ENCODE measurements around the gene RAB22A.
"Not testable (repeated sequence)": the region's sequence is repeated elsewhere in the genome, so short reads cannot be mapped to it uniquely, and the experiment has no call there.

RAB22A gene

GRCh38 chr20:58389968-58390658 lies 80.6 kb downstream of the RAB22A start:
- no peak for DNase-seq

- DNase-seq: no peak
These were observed 81.1 kb downstream of the RAB22A start for GRCh38 chr20:58390659-58391035.

GRCh38 chr20:58392286-58392685 lies 82.8 kb downstream of the RAB22A start:
- no peak for DNase-seq

DNA sequence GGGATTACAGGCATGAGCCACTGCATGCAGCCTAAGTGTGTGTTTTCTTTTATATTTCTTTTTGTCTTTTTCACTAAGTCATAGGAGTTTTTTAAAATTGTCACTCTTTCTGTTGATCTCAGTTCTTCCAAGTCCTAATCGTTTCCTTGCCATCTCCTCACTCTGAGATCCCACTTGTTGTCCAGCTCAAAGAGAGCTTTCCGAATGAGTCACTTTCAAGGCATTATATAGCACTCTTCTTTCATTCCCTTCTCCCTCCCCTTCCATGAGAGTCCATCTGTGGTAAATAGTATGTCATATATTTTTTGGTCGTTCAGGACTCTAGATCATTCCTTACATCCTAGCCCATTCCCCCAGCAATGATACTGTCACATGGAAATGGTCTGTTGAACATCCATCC lies 83.8 kb downstream of the RAB22A start:
- DNase-seq: no peak

DNA sequence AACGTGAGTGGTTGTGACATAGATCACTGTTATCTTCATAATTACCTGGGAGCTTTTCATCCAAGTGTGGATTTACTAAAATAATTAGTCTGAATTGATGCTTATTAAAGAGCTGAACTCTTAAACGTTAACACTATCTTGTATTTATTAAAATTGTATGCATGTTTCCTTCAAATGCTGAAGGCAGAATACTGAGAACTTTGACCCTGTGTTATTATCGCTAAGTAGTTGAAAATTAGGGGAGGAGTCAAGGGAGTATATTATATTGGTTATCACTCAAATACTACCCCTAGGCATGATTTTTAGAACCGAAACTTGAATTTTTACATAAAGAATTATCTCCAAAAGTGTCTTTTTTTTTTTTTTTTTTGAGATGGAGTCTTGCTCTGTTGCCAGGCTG lies 85.3 kb downstream of the RAB22A start:
- DNase-seq: no peak

DNA sequence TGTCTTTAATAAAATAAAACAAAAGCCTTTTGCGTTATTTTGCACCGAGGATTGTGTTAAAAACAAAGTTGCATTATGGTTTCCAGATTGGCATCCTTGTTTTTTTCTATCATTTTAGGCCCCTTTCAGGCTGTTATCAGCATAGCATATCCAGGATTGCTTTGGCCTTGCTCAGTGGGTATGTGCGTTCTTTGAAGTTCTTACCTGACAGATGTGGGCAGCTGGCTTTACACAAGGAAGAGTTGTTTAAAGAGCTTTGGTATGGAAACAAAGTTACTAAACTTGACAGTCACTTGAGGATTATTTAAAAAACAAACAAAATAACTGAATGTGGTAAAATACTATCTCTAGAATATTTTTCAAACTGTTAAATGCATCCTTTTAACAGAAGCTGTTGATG lies 86.1 kb downstream of the RAB22A start:
- DNase-seq: no peak

GRCh38 chr20:58397429-58397828 lies 87.9 kb downstream of the RAB22A start:
- no peak for DNase-seq

- no peak for DNase-seq
These were observed 88.7 kb downstream of the RAB22A start for GRCh38 chr20:58398254-58398653.

- DNase-seq: no peak
These were observed 90.4 kb downstream of the RAB22A start for GRCh38 chr20:58399926-58400325.

GRCh38 chr20:58401162-58401561 lies 91.6 kb downstream of the RAB22A start:
- DNase-seq: no peak

DNA sequence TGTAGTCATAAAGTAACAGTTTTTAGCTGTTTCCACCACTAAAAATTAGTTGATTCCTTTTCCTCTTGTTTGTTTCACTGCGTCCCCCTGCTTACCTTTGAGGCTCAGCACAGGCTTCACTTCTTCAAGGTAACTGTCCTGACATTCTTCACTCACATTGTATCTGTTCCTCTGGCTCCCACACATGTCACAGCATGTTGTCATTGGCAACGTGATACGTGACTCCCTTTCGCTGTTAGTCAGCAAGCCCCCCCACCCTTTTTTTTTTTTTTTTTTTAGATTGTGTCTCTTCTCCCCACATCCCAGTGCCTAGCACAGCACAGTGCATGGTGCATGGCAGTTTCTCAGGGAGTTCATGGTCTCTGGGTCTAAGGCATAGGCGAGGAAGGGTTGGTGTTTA lies 92.8 kb downstream of the RAB22A start:
- no peak for DNase-seq

DNA sequence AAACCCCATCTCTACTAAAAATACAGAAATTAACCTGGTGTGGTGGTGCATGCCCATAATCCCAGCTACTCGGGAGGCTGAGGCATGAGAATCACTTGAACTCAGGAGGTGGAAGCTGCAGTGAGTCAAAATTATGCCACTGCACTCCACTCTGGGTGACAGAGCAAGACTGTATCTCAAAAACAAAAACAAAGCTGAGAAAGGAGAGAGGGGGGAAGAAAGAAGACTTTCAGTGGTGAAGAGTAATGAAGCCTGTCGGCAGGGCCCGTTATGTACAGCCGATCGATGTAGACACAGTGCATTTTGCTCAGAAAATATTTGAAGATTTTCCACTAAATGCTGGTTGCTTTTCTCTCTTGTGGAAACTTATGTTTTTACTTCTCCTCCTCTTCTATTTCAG lies 93.3 kb downstream of the RAB22A start:
- DNase-seq: no peak

DNA sequence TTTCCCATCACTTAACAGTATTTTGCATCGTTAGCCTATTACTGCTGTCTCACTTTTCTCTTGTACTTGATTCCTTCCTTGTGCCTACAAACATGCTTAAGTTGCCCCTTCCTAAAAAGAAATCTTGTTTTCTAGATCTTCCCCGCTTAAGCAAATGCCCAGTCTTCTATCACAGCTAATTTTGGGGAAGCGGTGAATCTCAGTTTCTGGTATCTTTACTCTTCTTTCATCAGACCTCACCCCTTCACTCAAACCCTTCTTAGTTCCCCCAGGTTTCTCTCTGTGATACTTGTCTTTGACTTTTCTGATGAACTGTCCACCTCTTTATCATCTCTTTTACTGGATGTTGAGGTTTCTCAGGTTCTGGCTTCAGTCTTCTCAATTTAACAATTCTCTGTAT lies 93.8 kb downstream of the RAB22A start:
- no peak for DNase-seq

DNA sequence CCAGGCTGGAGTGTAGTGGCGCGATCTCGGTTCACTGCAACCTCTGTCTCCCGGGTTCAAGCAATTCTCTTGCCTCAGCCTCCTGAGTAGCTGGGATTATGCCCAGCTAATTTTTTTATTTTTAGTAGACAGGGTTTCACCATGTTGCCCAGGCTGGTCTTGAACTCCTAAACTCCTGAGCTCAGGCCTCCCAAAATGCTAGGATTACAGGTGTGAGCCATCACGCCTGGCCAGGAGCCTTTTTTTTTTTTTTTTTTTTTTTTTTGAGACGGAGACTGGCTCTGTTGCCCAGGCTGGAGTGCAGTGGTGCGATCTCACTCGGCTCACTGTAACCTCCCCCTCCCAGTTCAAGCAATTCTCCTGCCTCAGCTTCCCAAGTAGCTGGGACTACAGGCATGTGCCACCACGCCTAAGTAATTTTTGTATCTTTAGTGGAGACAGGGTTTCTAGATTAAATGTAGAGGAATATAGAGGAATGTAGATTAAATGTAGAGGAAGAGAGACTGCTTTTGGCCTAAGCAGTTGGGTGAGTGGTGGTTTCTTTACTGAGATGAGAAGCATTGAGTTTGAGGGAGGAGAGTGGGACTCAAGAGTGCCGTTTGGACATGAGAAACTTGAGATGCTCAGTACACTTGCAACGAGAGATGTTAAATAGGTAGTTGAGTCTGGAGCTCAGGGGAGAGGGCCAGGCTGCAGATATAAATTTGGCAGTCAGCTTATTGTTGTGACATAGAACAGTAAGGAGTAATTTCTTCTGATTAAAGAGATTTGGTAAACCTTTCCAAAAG lies 96.2 kb downstream of the RAB22A start:
- DNase-seq: no peak

DNA sequence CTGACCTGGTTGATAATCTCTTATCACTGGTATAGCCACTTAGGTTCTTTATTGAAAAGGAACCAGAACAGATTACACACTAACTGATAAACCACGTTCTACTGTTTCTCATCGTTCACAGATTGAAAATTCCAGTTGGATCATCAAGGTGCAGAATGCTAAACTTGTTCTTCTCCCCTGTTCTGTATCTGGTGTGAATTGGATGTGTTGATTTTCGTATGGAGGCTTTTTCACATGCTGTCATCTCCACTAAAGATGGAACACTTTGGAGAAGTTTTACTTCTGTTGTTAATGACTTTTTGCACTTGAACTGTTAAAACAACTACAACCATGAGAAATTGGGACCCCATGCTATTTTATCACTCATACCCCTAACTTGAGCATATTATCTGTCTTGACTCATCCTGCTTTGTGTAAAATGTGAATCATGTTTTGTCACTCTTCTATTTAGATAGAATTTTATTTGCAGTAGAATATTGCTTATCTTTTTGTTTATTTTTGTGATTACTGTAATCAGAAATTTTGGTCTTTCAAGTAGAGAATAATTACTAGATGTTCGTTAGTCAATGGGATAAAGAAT lies 97.0 kb downstream of the RAB22A start:
- DNase-seq: no peak

GRCh38 chr20:58407201-58407873 lies 97.8 kb downstream of the RAB22A start:
- DNase-seq: no peak

DNA sequence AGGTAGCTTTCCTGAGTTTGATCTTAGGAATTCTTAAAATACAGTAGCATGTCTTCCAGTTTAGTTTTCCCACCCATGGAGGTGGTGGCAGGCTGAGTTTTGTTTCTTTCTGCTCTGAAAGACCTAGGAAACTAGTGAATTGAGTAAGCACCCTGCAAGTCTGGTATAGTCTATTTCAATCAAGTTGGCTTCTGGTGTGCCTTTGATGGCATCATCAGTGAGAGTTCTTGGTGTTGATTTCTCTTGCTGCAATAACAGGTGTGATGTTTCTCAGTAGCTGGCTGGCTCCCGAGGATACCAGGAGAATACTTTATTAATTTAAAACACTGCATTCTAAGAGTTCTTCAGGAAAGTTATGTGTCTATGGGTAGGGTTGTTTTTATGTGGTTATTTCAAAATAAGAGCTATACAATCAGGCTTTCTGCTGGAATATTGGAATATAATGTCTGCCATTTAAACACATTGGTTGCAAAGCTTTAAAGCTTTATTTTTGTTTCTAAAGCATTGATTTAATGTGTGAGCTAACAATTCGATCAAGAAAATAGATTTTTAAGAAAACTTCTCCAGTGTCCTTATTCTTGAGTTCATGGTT lies 98.5 kb downstream of the RAB22A start:
- no peak for DNase-seq

DNA sequence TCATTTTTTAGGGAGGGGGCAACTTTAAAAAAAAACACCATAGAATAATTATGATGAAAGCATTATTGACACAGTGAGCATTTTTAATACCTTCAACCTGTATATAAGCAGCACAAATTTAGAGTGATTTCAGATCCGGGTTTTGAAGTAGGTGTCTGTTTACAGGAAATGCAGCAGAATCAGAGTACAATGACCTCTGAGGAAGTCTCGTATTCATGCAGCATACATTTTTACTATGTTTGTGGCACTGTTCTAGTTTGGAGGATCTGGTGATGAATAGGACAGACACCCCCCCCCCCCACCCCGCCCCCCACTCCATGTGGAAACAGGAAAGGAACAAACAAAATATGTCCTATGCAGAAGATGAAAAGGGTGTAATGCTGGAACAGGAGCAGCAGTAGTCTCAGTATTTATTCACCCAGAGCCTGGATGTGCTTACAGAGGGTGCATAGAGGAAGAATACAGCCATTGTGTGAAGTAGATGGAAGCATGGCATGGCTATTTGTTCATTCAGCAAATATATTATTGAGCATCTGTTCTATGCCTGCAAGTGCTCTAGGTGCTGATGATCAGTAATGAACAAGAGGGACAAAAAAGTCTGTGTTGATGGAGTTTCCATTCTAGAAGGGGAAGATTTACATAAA lies 99.2 kb downstream of the RAB22A start:
- no peak for DNase-seq

DNA sequence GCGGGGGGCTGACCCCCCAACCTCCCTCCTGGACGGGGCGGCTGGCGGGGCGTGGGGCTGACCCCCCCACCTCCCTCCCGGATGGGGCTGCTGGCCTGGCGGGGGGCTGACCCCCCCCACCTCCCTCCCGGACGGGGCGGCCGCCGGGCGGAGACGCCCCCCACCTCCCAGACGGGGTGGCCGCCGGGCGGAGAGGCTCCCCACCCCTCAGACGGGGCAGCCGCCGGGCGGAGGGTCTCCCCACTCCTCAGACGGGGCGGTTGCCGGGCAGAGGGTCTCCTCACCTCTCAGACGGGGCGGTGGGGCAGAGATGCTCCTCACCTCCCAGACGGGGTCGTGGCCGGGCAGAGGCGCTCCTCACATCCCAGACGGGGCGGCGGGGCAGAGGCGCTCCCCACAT lies 104.7 kb downstream of the RAB22A start:
- not testable (repeated sequence) for DNase-seq

DNA sequence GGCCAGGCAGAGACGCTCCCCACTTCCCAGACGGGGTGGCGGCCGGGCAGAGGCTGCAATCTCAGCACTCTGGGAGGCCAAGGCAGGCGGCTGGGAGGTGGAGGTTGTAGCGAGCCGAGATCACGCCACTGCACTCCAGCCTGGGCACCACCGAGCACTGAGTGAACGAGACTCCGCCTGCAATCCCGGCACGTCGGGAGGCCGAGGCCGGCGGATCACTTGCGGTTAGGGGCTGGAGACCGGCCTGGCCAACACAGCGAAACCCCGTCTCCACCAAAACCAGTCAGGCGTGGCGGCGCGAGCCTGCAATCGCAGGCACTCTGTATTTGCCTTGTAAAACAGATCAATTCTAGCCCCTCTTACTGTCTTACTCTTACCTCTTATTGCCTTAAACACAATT lies 105.3 kb downstream of the RAB22A start:
- not testable (repeated sequence) for DNase-seq

DNA sequence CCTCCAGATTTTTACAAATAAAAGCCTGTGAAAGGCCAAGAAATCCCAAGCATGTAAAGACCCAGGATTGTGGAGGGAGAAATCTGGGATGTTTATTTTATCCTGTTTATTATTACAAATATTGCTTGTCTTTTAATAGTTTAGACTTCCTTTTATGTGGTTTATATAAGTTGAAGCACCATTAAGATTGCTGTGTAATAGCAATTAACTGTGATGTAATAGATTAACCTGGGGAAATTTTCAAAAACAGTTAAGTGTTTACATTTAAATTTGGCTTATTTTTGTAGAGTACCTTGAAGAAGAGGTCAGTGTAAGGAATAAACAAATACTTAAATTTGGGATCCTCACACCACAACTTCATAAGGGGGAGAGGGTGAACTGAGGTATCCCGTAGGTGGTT lies 106.5 kb downstream of the RAB22A start:
- DNase-seq: no peak

- DNase-seq: no peak
These were observed 107.3 kb downstream of the RAB22A start for GRCh38 chr20:58416835-58417234.

Data from NCI-H1417 treated with DMSO at 0.1 percent for 48 hours (cell line).